Posterior cingulate gyrus (tissue), 11 donors: Measurements from ENCODE around the gene NPAS2.

Experiments
- DNase-seq, 10 donors: peaks; one replicate each; pipeline versions ENCODE4 v3.0.0 to v3.0.0-alpha.2; 2020 to 2021; ENCODE audit warnings: mixed read lengths in 3 of 10
- intact Hi-C: fragments of 100-400 bp; cut with DNase I; formaldehyde crosslinking; loops from one replicate; pipeline ENCODE4 v1.15.1; 2023

The NPAS2 gene

GRCh38 chr2:100820523-100821254, 750 bp downstream of the NPAS2 start:
- intact Hi-C loops = loop anchor here (5.0 to 10.0 kb wide), 2 partner anchors 162 to 206 kb away; no protein-coding TSS in a partner anchor
- DNase-seq = peak in 1 of 10 donors; percentile 80

DNA sequence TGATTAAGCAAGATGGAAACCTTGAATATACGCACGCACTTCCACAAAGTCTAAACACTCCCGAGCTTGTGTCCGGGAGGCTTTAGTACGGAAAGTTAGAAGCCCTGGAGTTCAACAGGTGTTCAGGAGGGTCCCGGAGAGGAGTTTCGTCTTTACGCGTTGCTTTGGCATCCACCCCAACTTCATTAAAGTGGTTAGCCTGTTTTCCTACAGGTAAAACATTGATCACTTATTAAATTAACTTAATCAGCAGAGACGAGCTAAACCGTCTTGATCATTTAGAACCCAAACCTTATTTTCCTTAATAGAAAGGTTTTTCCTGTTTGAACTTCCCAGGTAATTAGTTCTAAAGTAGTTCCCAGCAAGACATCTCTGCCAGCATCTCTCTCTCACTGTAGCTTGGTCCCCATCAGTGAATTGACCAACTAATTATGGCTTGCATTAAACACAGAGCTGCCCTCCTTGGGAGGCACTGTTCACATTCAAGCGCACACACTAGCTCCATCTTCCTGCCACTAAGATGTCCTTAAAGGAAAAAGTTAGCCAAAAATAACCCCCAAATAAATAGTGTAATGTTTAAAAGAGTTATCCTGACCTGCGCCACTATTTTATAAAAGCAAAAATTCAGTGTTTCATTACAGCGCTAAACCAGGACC, 1.4 kb downstream of the NPAS2 start:
- intact Hi-C loops = loop anchor here (5.0 to 10.0 kb wide), 2 partner anchors 161 to 207 kb away; no protein-coding TSS in a partner anchor
- peak in 1 of 10 donors; percentile 30 for DNase-seq

GRCh38 chr2:100821911-100822265, 1.9 kb downstream of the NPAS2 start:
- no peak for DNase-seq
- intact Hi-C loops = loop anchor here (5.0 to 10.0 kb wide), 2 partner anchors 160 to 207 kb away; no protein-coding TSS in a partner anchor

GRCh38 chr2:100822587-100823248, 2.8 kb downstream of the NPAS2 start:
- DNase-seq = no peak
- intact Hi-C loops = loop anchor here (5.0 to 10.0 kb wide), 2 partner anchors 160 to 208 kb away; no protein-coding TSS in a partner anchor

- peak in 1 of 10 donors; percentile 74 for DNase-seq
- intact Hi-C loops = loop anchor here (5.0 to 10.0 kb wide), 2 partner anchors 158 to 209 kb away; no protein-coding TSS in a partner anchor
Observed at GRCh38 chr2:100823665-100824438, 3.9 kb downstream of the NPAS2 start.

DNA sequence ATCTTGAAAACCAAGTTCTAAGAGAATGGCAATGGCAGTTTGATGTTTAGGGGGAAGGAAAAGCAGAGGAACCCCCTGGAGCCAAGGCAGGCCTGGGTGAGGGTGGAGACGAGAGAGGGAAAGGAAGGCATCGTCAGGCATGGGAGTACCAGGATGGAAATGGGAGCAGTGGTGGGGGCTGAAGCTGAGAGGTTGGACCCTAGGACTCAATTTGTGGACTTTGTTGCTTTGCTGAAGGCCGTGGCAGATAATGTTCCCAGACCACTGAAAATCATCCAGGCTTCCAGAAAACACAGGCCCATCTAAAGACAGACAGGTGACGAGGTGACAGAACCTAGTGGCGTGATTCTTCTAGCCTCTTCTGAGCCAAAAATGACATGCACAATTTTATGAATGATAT, 4.9 kb downstream of the NPAS2 start:
- DNase-seq = no peak
- intact Hi-C loops = loop anchor here (5.0 to 10.0 kb wide), 2 partner anchors 157 to 210 kb away; no protein-coding TSS in a partner anchor

- no peak for DNase-seq
- intact Hi-C loops = loop anchor here (10.0 kb wide), 1 partner anchor 212 kb away; no protein-coding TSS in a partner anchor
Observed at GRCh38 chr2:100826494-100826893, 6.6 kb downstream of the NPAS2 start.

GRCh38 chr2:100831158-100831750, 11.3 kb downstream of the NPAS2 start:
- no peak for DNase-seq
- intact Hi-C loops = no loop called here

- intact Hi-C loops = no loop called here
- DNase-seq = no peak
Observed at GRCh38 chr2:100831831-100832230, 11.9 kb downstream of the NPAS2 start.

DNA sequence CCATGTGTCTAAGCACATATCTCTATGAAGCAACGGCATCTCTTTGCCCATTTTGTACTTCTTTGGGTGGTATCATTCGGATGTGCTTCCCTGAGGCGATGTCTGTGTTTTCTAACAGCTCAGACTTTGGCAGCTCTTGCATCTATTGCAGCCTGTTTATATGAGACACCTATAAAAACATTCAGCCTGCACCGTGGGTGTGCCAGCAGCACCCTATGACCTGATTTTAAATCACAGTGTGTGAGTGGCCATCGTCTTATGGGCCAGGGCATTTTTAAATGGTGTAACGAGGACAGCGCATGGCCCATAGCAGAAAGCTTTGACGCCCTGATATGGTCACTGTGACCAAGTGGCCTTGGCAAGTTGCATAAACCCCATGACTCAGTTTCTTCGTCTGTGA, 12.9 kb downstream of the NPAS2 start:
- intact Hi-C loops = no loop called here
- no peak for DNase-seq

- DNase-seq = no peak
- intact Hi-C loops = no loop called here
Observed at GRCh38 chr2:100833331-100833730, 13.4 kb downstream of the NPAS2 start.

GRCh38 chr2:100834221-100834620, 14.3 kb downstream of the NPAS2 start:
- DNase-seq = no peak
- intact Hi-C loops = no loop called here

DNA sequence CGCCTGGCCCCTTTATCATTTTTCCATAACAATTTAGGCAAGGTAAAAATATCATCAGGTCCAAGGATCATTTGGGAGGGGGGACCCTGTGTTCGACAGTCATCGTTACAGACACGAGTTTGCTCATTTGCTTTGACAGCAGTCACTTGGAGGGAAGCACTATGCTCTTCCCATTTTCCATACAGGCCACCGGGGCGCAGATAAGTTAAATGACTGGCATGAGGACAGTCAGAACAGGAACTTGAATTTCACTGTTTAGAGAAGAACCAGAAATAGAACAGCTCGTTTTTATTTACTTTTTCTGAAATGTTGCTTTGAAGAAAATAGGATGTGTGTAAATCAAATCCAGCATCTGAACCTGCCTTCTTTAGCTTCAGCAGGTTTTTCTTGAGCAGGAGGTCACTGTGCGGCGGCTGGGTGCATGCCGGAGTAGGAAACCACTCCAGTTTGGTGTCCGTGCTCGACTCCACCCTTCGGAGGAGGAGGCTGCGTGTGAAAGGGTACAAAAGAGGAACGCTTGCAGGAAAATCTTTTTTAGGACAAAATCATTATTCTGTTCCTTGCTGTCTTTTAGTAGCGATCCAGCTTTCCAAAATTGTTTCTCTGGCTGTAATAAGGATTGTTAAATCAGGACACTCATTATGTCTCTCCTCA, 15.2 kb downstream of the NPAS2 start:
- intact Hi-C loops = no loop called here

GRCh38 chr2:100840519-100840918, 20.6 kb downstream of the NPAS2 start:
- intact Hi-C loops = no loop called here
- DNase-seq = no peak

More for the DNA sequence above, 15.2 kb downstream of the NPAS2 start:
- DNase-seq = peak in 2 of 10 donors; percentile 71 to 85

DNA sequence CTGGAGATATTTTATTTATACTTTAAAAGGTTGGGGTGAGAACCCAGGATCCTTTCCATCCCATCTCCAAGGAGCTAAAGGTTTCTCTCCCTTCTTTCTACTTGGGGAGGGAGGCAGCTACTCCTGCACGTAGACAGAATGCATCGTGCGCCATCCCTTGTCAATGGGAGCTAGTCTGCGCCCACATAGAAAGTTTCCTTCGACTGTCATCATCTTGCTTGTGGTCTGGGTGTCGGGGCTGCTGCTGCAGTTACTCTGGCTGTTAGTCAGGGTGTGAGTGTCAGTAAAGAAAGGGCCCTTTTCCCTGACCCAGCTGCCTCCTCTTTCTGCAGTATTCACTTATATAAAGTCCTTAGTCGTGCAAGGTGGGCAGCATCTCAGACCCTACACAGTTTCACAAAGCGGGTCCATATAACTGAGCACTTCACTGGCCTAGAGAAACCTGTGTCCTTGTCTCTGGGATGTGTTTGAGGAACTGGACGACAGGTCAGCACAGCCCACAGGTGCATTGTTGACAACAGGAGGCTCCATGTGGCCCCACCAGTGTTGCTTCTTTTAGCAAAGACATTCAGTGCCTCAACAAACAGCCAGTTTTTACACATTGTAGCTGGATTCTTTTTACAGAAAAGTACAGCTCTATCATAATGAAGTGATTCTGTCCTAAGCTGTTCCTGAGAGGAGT, 22.4 kb downstream of the NPAS2 start:
- DNase-seq = no peak
- intact Hi-C loops = no loop called here

DNA sequence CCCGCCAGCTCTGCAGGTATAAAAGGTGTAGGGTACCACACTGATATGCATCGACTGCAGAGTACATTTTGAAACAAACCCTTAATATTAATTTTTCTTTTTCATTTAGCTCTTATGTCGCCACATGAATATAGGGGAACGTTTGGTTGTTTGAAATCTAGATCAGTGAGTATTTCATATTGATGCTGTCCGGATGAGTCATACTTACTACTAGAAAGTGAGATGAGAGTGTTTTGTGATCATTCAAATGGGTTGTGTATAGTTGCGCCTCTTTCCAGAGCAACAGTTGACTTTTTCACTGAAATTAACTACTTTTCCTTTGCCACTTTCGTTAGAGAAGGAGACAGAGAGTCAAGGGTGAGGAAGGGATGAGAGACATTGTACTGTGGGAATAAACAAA, 24.6 kb downstream of the NPAS2 start:
- intact Hi-C loops = no loop called here
- no peak for DNase-seq

GRCh38 chr2:100845141-100845991, 25.4 kb downstream of the NPAS2 start:
- DNase-seq = peak in 1 of 10 donors; percentile 80
- intact Hi-C loops = no loop called here

GRCh38 chr2:100846716-100847115, 26.8 kb downstream of the NPAS2 start:
- intact Hi-C loops = no loop called here
- no peak for DNase-seq
